ENCODE data around the gene ZNF184. TPM values are rescaled to one million over a fixed set of nuclear protein-coding genes. Genes with fewer than 3 reads are reported as not detected.

The ZNF184 gene
- total RNA-seq (1 to 10 TPM; 2.1 to 5.5 (median 3.4) TPM), polyA plus RNA-seq (1 to 10 TPM; 1.3 to 1.4 TPM)
- long read RNA-seq, donor 1, partial matches to known transcripts = 0 of 3 reads
- long read RNA-seq, donor 1, other reads (novel, unspliced or antisense) = 2 of 3 reads
- long read RNA-seq, donor 2, partial matches to known transcripts = 0 of 4 reads
- long read RNA-seq, donor 2, other reads (novel, unspliced or antisense) = 3 of 4 reads
- long read RNA-seq, donor 3, partial matches to known transcripts = 1 of 14 reads
- long read RNA-seq, donor 3, other reads (novel, unspliced or antisense) = 9 of 14 reads

- peak within 1 kb of the TSS; percentile 51 to 97 (median 80) for H3K4me3 ChIP-seq
- WGBS, 2 donors = 0 to 1% methylated on average over 56 of the region's 56 CpGs
Observed at GRCh38 chr6:27472617-27473400, at the start of gene ZNF184. Gene ZNF184 (minus strand): TSS chr6:27473105. CDS start chr6:27472294, 811 bp downstream.

GRCh38 chr6:27518881-27519795 lies 46.2 kb upstream of the ZNF184 start:
- Histone ChIP-seq H3K4me3 (peak overlapping the region; percentile 52 to 94 (median 72)), H3K27me3 (peaks cover 0 to 29% (median 22%) of the 10 kb centered on the region in 7 donors), H3K36me3 (no peaks in the 10 kb centered on the region), H3K9me3 (no peaks in the 10 kb centered on the region), H3K27ac (peak overlapping the region; percentile 27 to 89 (median 81)), H3K4me1 (peaks cover 0 to 12% (median 7%) of the 10 kb centered on the region in 9 donors)
- peak; percentile 49 to 80 (median 65) for TF ChIP-seq CTCF (IDR thresholded peaks at IDR 0.05)
- ATAC-seq (peak; percentile 87 to 97 (median 94)), DNase-seq (peak; percentile 43 to 55)
- intact Hi-C loops (cut with DNase I) = loop anchor here in 9 of 10 donors (1.0 to 10.0 kb wide), 12 partner anchors 40 to 386 kb away; a partner anchor contains a TSS
- 1% methylated on average over 42 of the region's 42 CpGs for WGBS, 2 donors

More at GRCh38 chr6:27472617-27473400, at the start of gene ZNF184:
- Histone ChIP-seq H3K36me3 (peaks cover 0 to 34% (median 0%) of the 10 kb centered on the region in 9 donors), H3K27ac (peak within 1 kb of the TSS in 9 of 10 donors; percentile 81 to 93 (median 90)), H3K9me3 (no peaks in the 10 kb centered on the region), H3K4me1 (peaks cover under 1 to 31% (median 17%) of the 10 kb centered on the region in 9 donors), H3K27me3 (no peaks in the 10 kb centered on the region)
- DNase-seq (peak; percentile 95 to 96), ATAC-seq (peak; percentile 99 to 100 (median 100))
- intact Hi-C loops (cut with DNase I) = loop anchor here in 7 of 10 donors (5.0 to 10.0 kb wide), 12 partner anchors 86 to 1512 kb away; partner anchors contain the start of gene ZNF391 (in 1 of the 7)
- peak in 3 of 9 donors; percentile 7 to 30 (median 17) for TF ChIP-seq CTCF (IDR thresholded peaks at IDR 0.05)

GRCh38 chr6:27517928-27518787 lies 45.3 kb upstream of the ZNF184 start:
- ATAC-seq (peak in 4 of 8 donors; percentile 53 to 82 (median 66)), DNase-seq (no peak)
- intact Hi-C loops (cut with DNase I) = loop anchor here in 9 of 10 donors (2.0 to 10.0 kb wide), 10 partner anchors 39 to 387 kb away; a partner anchor contains a TSS
- Histone ChIP-seq H3K36me3 (no peaks in the 10 kb centered on the region), H3K9me3 (no peaks in the 10 kb centered on the region), H3K27me3 (peaks cover 0 to 39% (median 32%) of the 10 kb centered on the region in 7 donors), H3K27ac (peak overlapping the region in 6 of 10 donors; percentile 72 to 89 (median 82)), H3K4me3 (peak overlapping the region; percentile 52 to 94 (median 72)), H3K4me1 (peaks cover 0 to 12% (median 7%) of the 10 kb centered on the region in 9 donors)
- 32 to 37% methylated on average over 12 of the region's 12 CpGs for WGBS, 2 donors
- no peak for TF ChIP-seq CTCF (IDR thresholded peaks at IDR 0.05)
